ENCODE results near the gene H2AZ1. TPM values are rescaled to one million over a fixed set of nuclear protein-coding genes. Genes with fewer than 3 reads are reported as not detected.

H2AZ1 gene
- total RNA-seq, 1 experiment from 2014 or later, result 372 TPM

- peaks cover 35% of the 10 kb centered on the region for H3K4me1 ChIP-seq (replicated peaks; ENCODE audit: insufficient read depth)
- peaks cover 30% of the 10 kb centered on the region for H3F3A ChIP-seq (ENCODE audit: insufficient read depth, low read depth)
- peaks cover 73% of the 10 kb centered on the region for H3K79me2 ChIP-seq (ENCODE audit: low read depth)
- intact Hi-C loops (cut with micrococcal nuclease; ENCODE audit: unreplicated experiment), result loop anchor here (5.0 kb wide), 2 partner anchors 54 to 224 kb away; partner anchors contain the start of gene LAMTOR3
- H3K27me3 ChIP-seq (ENCODE audit: insufficient read depth, low read depth), result no peaks in the 10 kb centered on the region
- no peaks in the 10 kb centered on the region for H3K9me3 ChIP-seq (ENCODE audit: insufficient read depth, low read depth)
- peaks cover 21% of the 10 kb centered on the region for H3K36me3 ChIP-seq (ENCODE audit: low read depth)
- BruUV-seq (replicated peaks), result no TSS peak
- TF ChIP-seq CTCF (conservative IDR thresholded peaks at IDR 0.05), result no peak
- TF ChIP-seq EZH2 (IDR thresholded peaks at IDR 0.05; ENCODE audit: low read depth), result no peak
- H3K4me2 ChIP-seq, result peak within 1 kb of the TSS; percentile 95
- ChIA-PET POLR2A (ENCODE audit: unreplicated experiment) (interaction anchor here (0.7 kb wide), 1 partner anchor 382 kb away, joined by 9 read pairs; no protein-coding TSS in a partner anchor), CTCF (no interaction called here)
- H3K27ac ChIP-seq, result peak within 1 kb of the TSS; percentile 77
- H4K20me1 ChIP-seq (ENCODE audit: insufficient read depth), result peaks cover 8% of the 10 kb centered on the region
- peak within 1 kb of the TSS; percentile 84 for H2AFZ ChIP-seq
- peak within 1 kb of the TSS; percentile 90 for H3K4me3 ChIP-seq
- no peaks in the 10 kb centered on the region for H3K9me2 ChIP-seq (ENCODE audit: insufficient read depth)
- DNase-seq, result peak; percentile 53 to 72
These were observed 3.5 kb downstream of the H2AZ1 start, which contains the start of gene DNAJB14 for GRCh38 chr4:99946356-99947189. TSS of gene DNAJB14 (minus strand) at chr4:99946618. CDS start at chr4:99946571, 47 bp downstream.

- peaks cover 21% of the 10 kb centered on the region for H3K36me3 ChIP-seq (ENCODE audit: low read depth)
- ChIA-PET CTCF (no interaction called here), POLR2A (ENCODE audit: unreplicated experiment) (no interaction called here)
- peak overlapping the region; percentile 90 for H3K4me3 ChIP-seq
- H3K9me2 ChIP-seq (ENCODE audit: insufficient read depth), result no peaks in the 10 kb centered on the region
- intact Hi-C loops (cut with micrococcal nuclease; ENCODE audit: unreplicated experiment), result loop anchor here (5.0 kb wide), 2 partner anchors 54 to 224 kb away; partner anchors contain the start of gene LAMTOR3
- H3K27me3 ChIP-seq (ENCODE audit: insufficient read depth, low read depth), result no peaks in the 10 kb centered on the region
- H3K4me2 ChIP-seq, result peak overlapping the region; percentile 95
- peaks cover 30% of the 10 kb centered on the region for H3F3A ChIP-seq (ENCODE audit: insufficient read depth, low read depth)
- peak overlapping the region; percentile 84 for H2AFZ ChIP-seq
- no TSS peak for BruUV-seq (replicated peaks)
- peak overlapping the region; percentile 77 for H3K27ac ChIP-seq
- H3K9me3 ChIP-seq (ENCODE audit: insufficient read depth, low read depth), result no peaks in the 10 kb centered on the region
- H4K20me1 ChIP-seq (ENCODE audit: insufficient read depth), result peaks cover 8% of the 10 kb centered on the region
- TF ChIP-seq CTCF (conservative IDR thresholded peaks at IDR 0.05) (peak; percentile 1; the same call in 1 of the 2 replicates), EZH2 (IDR thresholded peaks at IDR 0.05; ENCODE audit: low read depth) (no peak)
- peak; percentile 25 to 35 for DNase-seq
- H3K79me2 ChIP-seq (ENCODE audit: low read depth), result peaks cover 81% of the 10 kb centered on the region
- H3K4me1 ChIP-seq (replicated peaks; ENCODE audit: insufficient read depth), result peaks cover 29% of the 10 kb centered on the region
These were observed 4.2 kb downstream of the H2AZ1 start for GRCh38 chr4:99945718-99946355.

- peaks cover 29% of the 10 kb centered on the region for H3K4me1 ChIP-seq (replicated peaks; ENCODE audit: insufficient read depth)
- H3K4me2 ChIP-seq, result peak overlapping the region; percentile 95
- peaks cover 8% of the 10 kb centered on the region for H4K20me1 ChIP-seq (ENCODE audit: insufficient read depth)
- H3K9me2 ChIP-seq (ENCODE audit: insufficient read depth), result no peaks in the 10 kb centered on the region
- peaks cover 84% of the 10 kb centered on the region for H3K79me2 ChIP-seq (ENCODE audit: low read depth)
- BruUV-seq (replicated peaks), result no TSS peak
- peaks cover 21% of the 10 kb centered on the region for H3F3A ChIP-seq (ENCODE audit: insufficient read depth, low read depth)
- H3K27me3 ChIP-seq (ENCODE audit: insufficient read depth, low read depth), result no peaks in the 10 kb centered on the region
- intact Hi-C loops (cut with micrococcal nuclease; ENCODE audit: unreplicated experiment), result no loop called here
- H3K27ac ChIP-seq, result no peak overlapping the region
- no peak overlapping the region for H3K4me3 ChIP-seq
- no peaks in the 10 kb centered on the region for H3K9me3 ChIP-seq (ENCODE audit: insufficient read depth, low read depth)
- H2AFZ ChIP-seq, result no peak overlapping the region
- DNase-seq, result no peak
- no peak for TF ChIP-seq CTCF (conservative IDR thresholded peaks at IDR 0.05)
- TF ChIP-seq EZH2 (IDR thresholded peaks at IDR 0.05; ENCODE audit: low read depth), result no peak
- ChIA-PET CTCF (no interaction called here), POLR2A (ENCODE audit: unreplicated experiment) (interaction anchor here (0.6 kb wide), 1 partner anchor 50 kb away, joined by 6 read pairs; the partner anchor contains the start of gene LAMTOR3)
- peaks cover 21% of the 10 kb centered on the region for H3K36me3 ChIP-seq (ENCODE audit: low read depth)
These were observed 6.1 kb downstream of the H2AZ1 start for GRCh38 chr4:99943904-99944437.
